H54 (cell line): ENCODE measurements around the gene CD69.

Experiments
- DNase-seq: peaks from one replicate; pipeline ENCODE4 v3.0.0; 2011; ENCODE audit warnings: low spot score, mixed read lengths; ENCODE audit not compliant: insufficient read length
- FAIRE-seq: peaks from 3 replicates; lab custom pipeline; 2011; peaks lifted over from hg19 to GRCh38; lab: Jason Lieb, UNC
- POLR2A ChIP-seq: IDR thresholded peaks from 2 replicates; pipeline ENCODE4 v1.6.1; 2011; ENCODE audit warnings: low read depth, mild to moderate bottlenecking, low read length

The CD69 gene

GRCh38 chr12:9792961-9793617 lies 32.4 kb upstream of the CD69 start:
- DNase-seq (no peak), FAIRE-seq (peak; percentile 93)
- TF ChIP-seq POLR2A = no peak

- TF ChIP-seq POLR2A = no peak
- DNase-seq (no peak), FAIRE-seq (no peak)
Measured at GRCh38 chr12:9792185-9792900, 31.6 kb upstream of the CD69 start.

DNA sequence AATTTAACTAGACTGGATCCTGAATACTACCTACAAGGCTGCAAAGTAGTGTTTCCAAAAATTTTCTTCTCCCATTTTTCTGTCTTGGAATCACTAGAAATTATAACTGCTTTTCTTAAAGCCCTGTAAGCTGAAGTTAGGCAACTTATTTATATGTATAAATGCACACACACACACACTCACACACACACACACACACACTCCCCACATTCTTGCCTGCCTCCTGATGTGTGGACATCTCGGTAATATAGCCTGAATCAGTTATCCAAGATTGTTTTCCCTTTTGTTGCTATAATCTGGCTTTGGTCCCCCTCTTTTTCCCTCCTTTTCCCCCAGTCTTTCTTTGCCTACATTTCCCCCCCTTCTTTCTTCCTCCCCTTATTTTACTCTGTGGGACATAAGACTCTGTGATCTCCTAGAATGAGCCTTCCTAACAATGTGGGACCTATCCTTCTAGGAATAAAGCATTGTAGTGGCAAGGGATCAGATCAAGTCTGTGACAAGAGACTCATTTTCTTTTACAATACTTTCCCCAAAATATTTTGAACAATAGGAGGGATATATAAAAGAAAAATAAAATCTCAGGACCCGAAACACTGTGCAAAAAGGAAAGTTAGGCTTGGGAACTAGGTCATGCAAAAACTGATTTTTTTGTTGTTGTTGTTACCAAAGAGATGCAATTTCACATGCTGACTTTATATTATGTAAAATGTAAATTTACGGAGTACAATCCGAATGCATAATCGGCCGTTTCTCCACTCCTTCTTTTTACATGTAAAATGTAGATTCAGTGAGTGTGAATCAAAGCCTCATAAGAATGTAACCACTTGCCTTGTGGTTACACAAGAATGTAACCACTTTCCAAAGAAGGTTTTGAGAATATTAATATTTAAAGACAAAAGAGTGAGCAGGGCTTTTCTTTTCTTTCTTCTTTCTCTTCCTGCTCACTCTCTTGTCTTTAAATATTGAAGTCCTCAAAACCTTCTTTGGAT lies 26.3 kb upstream of the CD69 start:
- no peak for TF ChIP-seq POLR2A
- peak; percentile 33 for FAIRE-seq
- DNase-seq = no peak

DNA sequence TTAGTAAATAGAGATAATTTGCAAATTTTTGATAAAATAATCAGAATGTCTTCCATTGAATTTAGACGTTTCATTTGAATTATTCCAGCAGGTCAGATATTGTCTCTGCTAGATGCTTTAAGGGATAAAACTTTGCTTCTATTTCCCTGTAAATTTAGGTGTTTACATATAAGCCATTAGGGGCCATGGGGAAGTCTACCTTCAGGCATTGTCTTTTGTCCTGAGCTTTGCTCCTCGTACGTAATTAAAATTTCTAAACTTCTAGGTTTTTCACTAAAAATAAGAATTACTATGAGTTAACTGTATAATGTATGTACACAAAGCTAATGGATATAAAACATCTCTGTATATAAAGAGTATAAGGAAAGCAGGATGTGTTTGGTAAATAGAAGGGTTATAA lies 24.1 kb upstream of the CD69 start:
- FAIRE-seq = no peak
- no peak for TF ChIP-seq POLR2A
- DNase-seq = no peak

GRCh38 chr12:9784326-9784725 lies 23.6 kb upstream of the CD69 start:
- TF ChIP-seq POLR2A = no peak
- FAIRE-seq (no peak), DNase-seq (no peak)

DNA sequence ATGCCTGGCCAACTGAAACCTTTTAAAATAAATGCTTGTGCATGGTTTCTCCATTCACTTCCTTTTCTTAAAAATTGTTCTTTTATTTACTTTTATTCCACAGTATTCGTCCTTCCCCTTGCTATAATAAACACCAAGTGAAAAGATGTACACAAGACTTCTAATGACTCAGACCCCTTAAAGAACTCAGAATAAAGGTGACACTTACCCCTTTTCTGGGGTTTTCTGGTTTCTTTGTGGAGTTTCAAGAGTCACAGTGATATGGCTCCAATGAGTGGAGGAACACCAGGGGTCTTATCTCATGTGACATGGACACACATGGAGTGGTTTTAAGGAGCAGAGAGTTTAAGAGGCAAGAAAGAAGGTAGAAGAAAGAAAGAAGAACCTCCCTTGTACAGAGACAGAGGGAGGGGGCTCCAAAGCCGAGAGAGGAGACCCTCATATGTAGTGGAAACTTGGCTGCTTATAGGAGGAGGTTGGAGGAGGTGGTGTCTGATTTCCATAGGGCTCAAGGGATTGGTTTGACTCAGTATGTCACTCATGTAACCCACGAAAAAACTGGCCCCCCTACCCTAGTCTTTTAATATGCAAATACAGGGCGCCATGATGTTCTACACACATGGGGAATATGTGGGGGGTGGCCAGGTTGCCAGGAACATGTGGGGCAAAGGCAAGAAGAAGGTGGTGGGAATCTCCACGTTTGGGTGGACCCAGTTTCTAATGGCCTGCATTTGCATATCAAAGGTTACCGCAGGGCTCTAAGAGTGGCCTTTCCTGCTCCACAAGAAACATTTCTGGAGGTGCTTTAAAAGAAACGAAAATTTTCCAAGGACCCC lies 22.1 kb upstream of the CD69 start:
- FAIRE-seq (no peak), DNase-seq (no peak)
- TF ChIP-seq POLR2A = no peak

GRCh38 chr12:9781360-9781759 lies 20.7 kb upstream of the CD69 start:
- no peak for FAIRE-seq
- no peak for DNase-seq
- TF ChIP-seq POLR2A = no peak

DNA sequence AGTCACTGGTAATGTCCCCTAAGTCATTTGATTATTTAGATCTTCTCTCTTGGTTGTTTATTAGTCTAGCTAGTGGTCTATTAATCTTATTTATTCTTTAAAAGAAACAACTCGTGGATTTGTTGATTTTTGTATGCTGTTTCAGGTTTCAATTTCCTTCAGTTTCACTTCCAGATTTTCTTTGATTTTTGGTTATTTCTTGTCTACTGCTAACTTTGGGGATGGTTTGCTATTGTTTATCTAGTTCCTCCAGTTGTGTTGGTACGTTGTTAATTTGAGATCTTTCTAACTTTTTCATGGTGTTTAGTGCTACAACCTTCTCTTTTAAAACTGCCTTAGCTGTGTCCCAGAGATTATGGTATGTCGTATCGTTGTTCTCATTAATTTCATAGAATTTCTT lies 18.5 kb upstream of the CD69 start:
- no peak for TF ChIP-seq POLR2A

DNA sequence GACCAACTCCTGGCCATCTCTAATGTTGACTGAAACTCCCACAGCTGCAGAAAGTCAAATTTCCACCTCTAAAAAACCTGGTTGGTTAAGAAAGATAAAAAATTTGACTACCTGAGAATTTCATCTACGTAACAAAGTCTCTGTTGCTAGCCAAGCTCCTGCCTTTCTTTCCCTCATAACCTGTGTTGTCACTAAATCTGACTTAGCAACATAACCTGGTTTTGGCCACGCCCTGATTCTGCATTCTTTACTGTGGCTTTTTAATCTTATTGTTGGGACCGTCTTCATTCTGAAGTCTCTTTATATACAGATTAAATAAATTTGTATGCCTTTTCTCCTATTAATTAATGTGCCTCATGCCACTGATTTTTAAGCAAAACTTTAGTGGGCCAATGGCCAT lies 16.1 kb upstream of the CD69 start:
- FAIRE-seq (no peak), DNase-seq (no peak)
- TF ChIP-seq POLR2A = no peak

More for the DNA sequence above, 18.5 kb upstream of the CD69 start:
- DNase-seq (no peak), FAIRE-seq (no peak)

- DNase-seq (no peak), FAIRE-seq (no peak)
- no peak for TF ChIP-seq POLR2A
Measured at GRCh38 chr12:9773216-9773877, 12.6 kb upstream of the CD69 start.

DNA sequence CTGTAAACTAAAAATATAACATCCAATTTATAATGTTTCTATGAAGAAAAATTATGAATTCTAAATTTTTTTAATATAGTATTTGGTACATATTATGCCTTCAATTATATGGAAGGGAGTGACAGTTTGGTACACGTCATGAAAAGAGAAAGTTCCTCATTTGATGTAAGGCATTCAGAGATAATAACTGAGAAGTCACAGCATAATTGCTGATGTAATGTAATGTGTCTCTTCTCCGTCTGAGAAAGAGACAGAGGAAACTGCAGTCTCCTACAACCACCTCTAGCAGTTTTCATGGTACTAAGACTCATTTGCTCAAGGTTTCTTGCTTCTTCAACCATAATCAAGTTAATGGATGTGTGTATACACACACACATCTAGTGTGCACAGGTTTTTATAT lies 2.3 kb upstream of the CD69 start:
- FAIRE-seq = no peak
- no peak for DNase-seq
- TF ChIP-seq POLR2A = no peak

- TF ChIP-seq POLR2A = no peak
Measured at GRCh38 chr12:9762369-9762768, 1.7 kb upstream of the CD69 start.

GRCh38 chr12:9761419-9761781 lies 699 bp upstream of the CD69 start:
- DNase-seq (no peak), FAIRE-seq (no peak)
- TF ChIP-seq POLR2A = no peak

More at GRCh38 chr12:9762369-9762768, 1.7 kb upstream of the CD69 start:
- FAIRE-seq (no peak), DNase-seq (no peak)

GRCh38 chr12:9760120-9760519 lies 581 bp downstream of the CD69 start:
- no peak for TF ChIP-seq POLR2A
- DNase-seq = no peak
- FAIRE-seq = no peak
